HepG2 (cell line): ENCODE data around the gene FMNL2.

Source experiments
- DMTF1 ChIP-seq: sonication (generic); formaldehyde crosslinking; IDR thresholded peaks from 2 replicates; pipeline ENCODE4 v1.4.0; 2020; ENCODE audit warnings: mild to moderate bottlenecking, missing genetic modification reagents
- KDM1A ChIP-seq: IDR thresholded peaks from 2 replicates; pipeline ENCODE4 v1.6.1; 2016; ENCODE audit warnings: missing compliant biosample characterization

GRCh38 chr2:152400607-152401214 is 65.7 kb downstream of the FMNL2 start:
- no peak for TF ChIP-seq KDM1A
- TF ChIP-seq DMTF1 (CRISPR knock-in tag), result no peak
